Keratinocyte (primary cell): ENCODE data around the gene KCNG2. TPM values are rescaled to one million over a fixed set of nuclear protein-coding genes. Genes with fewer than 3 reads are reported as not detected.

Experiments used
- DNase-seq: peaks from one replicate; pipeline ENCODE4 v3.0.0-alpha.2; 2011; ENCODE audit warnings: low read depth, missing footprints, low spot score
- FAIRE-seq: peaks from 2 replicates; lab custom pipeline; 2011; peaks lifted over from hg19 to GRCh38; lab: Jason Lieb, UNC
- H2AFZ ChIP-seq: 2 replicates; pipeline ENCODE4 v1.6.0; 2012; ENCODE audit warnings: low read length, control low read depth, inconsistent platforms; ENCODE audit not compliant: control insufficient read depth
- H3K27ac ChIP-seq: 2 replicates; pipeline ENCODE4 v1.5.1; 2011; ENCODE audit warnings: low read length; ENCODE audit not compliant: control insufficient read depth, insufficient read depth
- H3K27me3 ChIP-seq: 3 replicates; pipeline ENCODE4 v1.6.0; 2011; ENCODE audit warnings: low read length; ENCODE audit not compliant: control insufficient read depth, insufficient read depth; ENCODE audit errors: extremely low read depth
- H3K36me3 ChIP-seq, 2 experiments: 2 replicates in 1 of 2; 3 replicates in 1 of 2; pipeline ENCODE4 v1.5.1; 2011; ENCODE audit warnings: low read length in 2 of 2, mild to moderate bottlenecking in 1 of 2; ENCODE audit not compliant: control insufficient read depth in 2 of 2, insufficient read depth in 2 of 2; ENCODE audit errors: extremely low read depth in 1 of 2
- H3K4me1 ChIP-seq: 3 replicates; pipeline ENCODE4 v1.5.1; 2011; ENCODE audit warnings: low read length; ENCODE audit not compliant: control insufficient read depth, insufficient read depth; ENCODE audit errors: extremely low read depth
- H3K4me2 ChIP-seq: 3 replicates; pipeline ENCODE4 v1.6.0; 2011; ENCODE audit warnings: low read depth, low read length; ENCODE audit not compliant: control insufficient read depth, insufficient read depth; ENCODE audit errors: extremely low read depth
- H3K4me3 ChIP-seq, 3 experiments: fragments of 200-600 bp in 1 of 3; sonication (generic) in 1 of 3; 2 replicates in 2 of 3; 3 replicates in 1 of 3; pipeline ENCODE4 v1.5.1; 2011 to 2016; ENCODE audit warnings: low read length in 3 of 3, mild to moderate bottlenecking in 3 of 3, control low read depth in 2 of 3, inconsistent platforms in 1 of 3, low read depth in 1 of 3, mixed read lengths in 1 of 3, mixed run types in 1 of 3, moderate library complexity in 1 of 3; ENCODE audit not compliant: control insufficient read depth in 2 of 3, insufficient read depth in 2 of 3; ENCODE audit errors: extremely low read depth in 1 of 3
- H3K79me2 ChIP-seq: 2 replicates; pipeline ENCODE4 v1.6.0; 2012; ENCODE audit warnings: low read length; ENCODE audit not compliant: control insufficient read depth, insufficient read depth
- H3K9ac ChIP-seq: 3 replicates; pipeline ENCODE4 v1.6.0; 2011; ENCODE audit warnings: low read length; ENCODE audit not compliant: control insufficient read depth, insufficient read depth; ENCODE audit errors: extremely low read depth
- H3K9me1 ChIP-seq: 3 replicates; pipeline ENCODE4 v1.6.0; 2011; ENCODE audit warnings: low read length; ENCODE audit not compliant: control insufficient read depth, insufficient read depth; ENCODE audit errors: extremely low read depth
- H3K9me3 ChIP-seq: 2 replicates; pipeline ENCODE4 v1.5.1; 2012; ENCODE audit warnings: low read depth, low read length; ENCODE audit not compliant: control insufficient read depth
- H4K20me1 ChIP-seq: 3 replicates; pipeline ENCODE4 v1.6.0; 2011; ENCODE audit warnings: low read length; ENCODE audit not compliant: control insufficient read depth, insufficient read depth; ENCODE audit errors: extremely low read depth
- EZH2 ChIP-seq: IDR thresholded peaks from one replicate; pipeline ENCODE4 v1.6.1; 2012; ENCODE audit warnings: inconsistent platforms, mild to moderate bottlenecking, low read length, moderate library complexity
- dilution Hi-C: fragments of 300-500 bp; cut with MboI; formaldehyde crosslinking; loops from one replicate; pipeline ENCODE4 v1.7.0; 2020; ENCODE audit warnings: low sequenced_read_pairs; ENCODE audit not compliant: extremely low pct_ligation_motif_present
- polyA plus RNA-seq, 5 experiments: library from polyadenylated mRNA; depleted of rRNA in 3 of 5; stranded (reverse) in 3 of 5; stranded (forward) in 1 of 5; unstranded in 1 of 5; fragments of >200 nt; gene quantifications; 1 replicate in 1 of 5; 2 replicates in 3 of 5; 3 replicates in 1 of 5; pipeline versions ENCODE4 v1.2.1 to v1.2.3, GENCODE V29; 2011 to 2012; ENCODE audit warnings: missing spikeins in 2 of 5, low read depth in 1 of 5, low replicate concordance in 1 of 5
- TF ChIP-seq, protein P1 (sequence below), 3 experiments: IDR thresholded peaks in 1 of 3; conservative IDR thresholded peaks in 1 of 3; optimal IDR thresholded peaks in 1 of 3; 2 replicates in 2 of 3; 3 replicates in 1 of 3; pipeline versions ENCODE3 to v1.5.1; 2011; ENCODE audit warnings: low read length in 3 of 3, mild to moderate bottlenecking in 3 of 3, moderate library complexity in 2 of 3, control low read depth in 1 of 3, inconsistent platforms in 1 of 3; ENCODE audit not compliant: insufficient read depth in 2 of 3; ENCODE audit errors: extremely low read depth in 1 of 3

The KCNG2 gene
- polyA plus RNA-seq, 1 donor (not counting 4 experiments of a cell fraction or from before 2014, with no cell fraction given), result not detected

DNA sequence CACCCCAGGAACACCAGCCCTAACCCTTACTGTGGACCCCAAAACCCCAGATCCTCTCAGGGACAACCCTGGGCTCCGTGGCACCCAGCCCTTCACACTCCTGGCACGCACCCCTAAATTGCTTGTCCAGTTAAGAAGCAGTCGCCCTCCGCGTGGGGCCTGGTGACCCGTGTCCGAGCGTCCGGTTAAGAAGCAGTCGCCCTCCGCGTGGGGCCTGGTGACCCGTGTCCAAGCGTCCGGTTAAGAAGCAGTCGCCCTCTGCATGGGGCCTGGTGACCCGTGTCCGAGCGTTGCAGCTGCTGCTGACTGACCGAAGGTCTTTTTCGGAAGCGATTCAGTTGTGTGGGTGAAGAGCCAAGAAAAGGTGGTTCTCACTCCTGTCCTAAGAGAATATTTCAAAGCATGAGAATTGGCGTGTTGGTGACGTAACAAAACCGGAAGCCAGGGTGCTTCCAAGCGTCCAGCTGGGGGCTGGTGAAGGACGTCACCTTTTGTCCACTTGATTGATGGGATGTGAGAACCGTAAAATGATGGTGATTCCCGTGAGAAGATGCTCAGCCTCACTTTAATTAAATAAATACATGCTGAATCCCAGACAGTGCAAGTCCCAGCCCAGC, 70.5 kb downstream of the KCNG2 start:
- Histone ChIP-seq H3K27me3 (peaks cover 4% of the 10 kb centered on the region), H3K4me1 (no peaks in the 10 kb centered on the region), H3K79me2 (no peaks in the 10 kb centered on the region), H3K4me3 (no peak overlapping the region), H3K9me1 (no peaks in the 10 kb centered on the region), H3K36me3 (no peaks in the 10 kb centered on the region), H3K4me2 (no peak overlapping the region), H3K9ac (no peak overlapping the region), H3K9me3 (no peaks in the 10 kb centered on the region), H2AFZ (no peak overlapping the region), H4K20me1 (no peaks in the 10 kb centered on the region), H3K27ac (no peak overlapping the region)
- no peak for DNase-seq
- no peak for TF ChIP-seq EZH2
- TF ChIP-seq, protein P1, sequence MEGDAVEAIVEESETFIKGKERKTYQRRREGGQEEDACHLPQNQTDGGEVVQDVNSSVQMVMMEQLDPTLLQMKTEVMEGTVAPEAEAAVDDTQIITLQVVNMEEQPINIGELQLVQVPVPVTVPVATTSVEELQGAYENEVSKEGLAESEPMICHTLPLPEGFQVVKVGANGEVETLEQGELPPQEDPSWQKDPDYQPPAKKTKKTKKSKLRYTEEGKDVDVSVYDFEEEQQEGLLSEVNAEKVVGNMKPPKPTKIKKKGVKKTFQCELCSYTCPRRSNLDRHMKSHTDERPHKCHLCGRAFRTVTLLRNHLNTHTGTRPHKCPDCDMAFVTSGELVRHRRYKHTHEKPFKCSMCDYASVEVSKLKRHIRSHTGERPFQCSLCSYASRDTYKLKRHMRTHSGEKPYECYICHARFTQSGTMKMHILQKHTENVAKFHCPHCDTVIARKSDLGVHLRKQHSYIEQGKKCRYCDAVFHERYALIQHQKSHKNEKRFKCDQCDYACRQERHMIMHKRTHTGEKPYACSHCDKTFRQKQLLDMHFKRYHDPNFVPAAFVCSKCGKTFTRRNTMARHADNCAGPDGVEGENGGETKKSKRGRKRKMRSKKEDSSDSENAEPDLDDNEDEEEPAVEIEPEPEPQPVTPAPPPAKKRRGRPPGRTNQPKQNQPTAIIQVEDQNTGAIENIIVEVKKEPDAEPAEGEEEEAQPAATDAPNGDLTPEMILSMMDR (optimal IDR thresholded peaks at IDR 0.05 in 1 of 3, IDR thresholded peaks at IDR 0.05 in 1 of 3, conservative IDR thresholded peaks at IDR 0.05 in 1 of 3; ENCODE audit: extremely low read depth in 1 of 3, insufficient read depth in 2 of 3, low read length in 3 of 3), result no peak
- no peak for FAIRE-seq
- dilution Hi-C loops, result no loop called here

DNA sequence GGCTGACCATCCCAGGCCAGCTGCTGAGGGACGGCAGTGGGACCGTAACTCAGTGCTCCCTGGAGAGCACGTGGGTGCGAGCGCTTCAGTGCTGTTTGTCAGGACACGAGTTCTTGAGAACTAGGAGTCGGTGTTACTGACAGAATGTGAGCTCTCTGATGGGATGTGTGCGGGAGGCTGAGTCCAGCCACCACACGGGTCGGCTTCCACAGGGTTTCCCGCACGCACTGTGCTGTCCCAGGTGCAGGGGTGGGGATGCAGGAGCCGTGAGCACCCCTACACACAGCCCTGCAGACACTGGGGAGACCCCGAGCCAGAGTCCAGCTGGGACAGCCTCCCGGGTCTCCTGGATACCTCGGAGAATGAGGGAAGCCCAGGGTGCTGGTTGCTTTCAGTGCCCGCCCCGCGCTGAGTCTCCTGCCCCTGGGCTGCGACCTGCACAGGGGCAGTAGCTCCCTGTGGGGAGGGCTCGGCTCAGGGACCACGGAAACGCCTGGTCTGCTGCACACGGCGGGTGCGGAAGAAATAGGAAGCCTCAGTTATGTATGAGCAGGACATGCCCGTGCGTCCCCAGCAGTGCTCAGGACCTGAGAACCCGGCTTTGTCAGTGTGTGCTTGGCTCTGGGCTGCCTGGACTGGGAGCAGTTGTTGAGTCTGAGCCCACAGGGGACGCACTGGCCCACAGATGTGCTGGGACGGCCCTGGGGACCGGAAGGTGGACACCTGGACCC, 71.2 kb downstream of the KCNG2 start:
- no peak for DNase-seq
- no peaks in the 10 kb centered on the region for H3K9me1 ChIP-seq
- dilution Hi-C loops, result no loop called here
- H3K27ac ChIP-seq, result no peak overlapping the region
- H3K36me3 ChIP-seq, result no peaks in the 10 kb centered on the region
- H3K4me3 ChIP-seq, result no peak overlapping the region
- H3K79me2 ChIP-seq, result no peaks in the 10 kb centered on the region
- no peak overlapping the region for H3K4me2 ChIP-seq
- TF ChIP-seq, protein P1 (optimal IDR thresholded peaks at IDR 0.05 in 1 of 3, IDR thresholded peaks at IDR 0.05 in 1 of 3, conservative IDR thresholded peaks at IDR 0.05 in 1 of 3; ENCODE audit: extremely low read depth in 1 of 3, insufficient read depth in 2 of 3, low read length in 3 of 3), result no peak
- no peak for TF ChIP-seq EZH2
- H3K9ac ChIP-seq, result no peak overlapping the region
- H3K9me3 ChIP-seq, result no peaks in the 10 kb centered on the region
- no peaks in the 10 kb centered on the region for H4K20me1 ChIP-seq
- no peak overlapping the region for H2AFZ ChIP-seq
- peaks cover 6% of the 10 kb centered on the region for H3K27me3 ChIP-seq
- FAIRE-seq, result no peak
- no peaks in the 10 kb centered on the region for H3K4me1 ChIP-seq
